ENCODE data around the gene NDUFA5. TPM values are rescaled to one million over a fixed set of nuclear protein-coding genes. Genes with fewer than 3 reads are reported as not detected.

Gene NDUFA5
- total RNA-seq, 4 donors from 2014 or later, result 107 to 129 (median 124) TPM

- Histone ChIP-seq H3K27me3 (no peaks in the 10 kb centered on the region), H3K4me3 (replicated peaks in 1 of 3) (no peak overlapping the region), H3K9me3 (no peaks in the 10 kb centered on the region), H3K4me1 (no peaks in the 10 kb centered on the region), H3K36me3 (no peaks in the 10 kb centered on the region), H3K27ac (no peak overlapping the region)
- no peak for DNase-seq
- TF ChIP-seq POLR2A (IDR thresholded peaks at IDR 0.05), result no peak
- no peak for TF ChIP-seq CTCF (IDR thresholded peaks at IDR 0.05)
- 95 to 96% methylated on average over 1 of the region's 1 CpG for WGBS, 2 donors
- intact Hi-C loops (cut with DNase I), result no loop called here
Observed at GRCh38 chr7:123571684-123572083, 14.1 kb upstream of the NDUFA5 start.

GRCh38 chr7:123571187-123571586 lies 13.6 kb upstream of the NDUFA5 start:
- Histone ChIP-seq H3K9me3 (no peaks in the 10 kb centered on the region), H3K36me3 (no peaks in the 10 kb centered on the region), H3K4me3 (replicated peaks in 1 of 3) (no peak overlapping the region), H3K4me1 (no peaks in the 10 kb centered on the region), H3K27ac (no peak overlapping the region), H3K27me3 (no peaks in the 10 kb centered on the region)
- TF ChIP-seq POLR2A (IDR thresholded peaks at IDR 0.05), result no peak
- no peak for TF ChIP-seq CTCF (IDR thresholded peaks at IDR 0.05)
- intact Hi-C loops (cut with DNase I), result no loop called here
- 59 to 61% methylated on average over 1 of the region's 1 CpG for WGBS, 2 donors
- no peak for DNase-seq

GRCh38 chr7:123570390-123571182 lies 13.0 kb upstream of the NDUFA5 start:
- no peaks in the 10 kb centered on the region for H3K4me1 ChIP-seq
- TF ChIP-seq CTCF (IDR thresholded peaks at IDR 0.05) (no peak), POLR2A (IDR thresholded peaks at IDR 0.05) (no peak)
- intact Hi-C loops (cut with DNase I), result no loop called here
- H3K4me3 ChIP-seq (replicated peaks in 1 of 3), result no peak overlapping the region
- H3K9me3 ChIP-seq, result no peaks in the 10 kb centered on the region
- H3K27me3 ChIP-seq, result no peaks in the 10 kb centered on the region
- WGBS, 2 donors, result 62 to 69% methylated on average over 4 of the region's 4 CpGs
- H3K27ac ChIP-seq, result no peak overlapping the region
- no peaks in the 10 kb centered on the region for H3K36me3 ChIP-seq
- DNase-seq, result no peak

- Histone ChIP-seq H3K4me3 (replicated peaks in 1 of 3) (no peak overlapping the region), H3K4me1 (no peaks in the 10 kb centered on the region), H3K36me3 (no peaks in the 10 kb centered on the region), H3K9me3 (no peaks in the 10 kb centered on the region), H3K27ac (no peak overlapping the region), H3K27me3 (no peaks in the 10 kb centered on the region)
- 64 to 71% methylated on average over 2 of the region's 2 CpGs for WGBS, 2 donors
- intact Hi-C loops (cut with DNase I), result no loop called here
- TF ChIP-seq CTCF (IDR thresholded peaks at IDR 0.05) (no peak), POLR2A (IDR thresholded peaks at IDR 0.05) (no peak)
- DNase-seq, result no peak
Observed at GRCh38 chr7:123569352-123570010, 11.9 kb upstream of the NDUFA5 start.

- H3K9me3 ChIP-seq, result no peaks in the 10 kb centered on the region
- H3K27me3 ChIP-seq, result no peaks in the 10 kb centered on the region
- intact Hi-C loops (cut with DNase I), result no loop called here
- H3K36me3 ChIP-seq, result no peaks in the 10 kb centered on the region
- TF ChIP-seq CTCF (IDR thresholded peaks at IDR 0.05) (no peak), POLR2A (IDR thresholded peaks at IDR 0.05) (no peak)
- H3K27ac ChIP-seq, result no peak overlapping the region
- DNase-seq, result no peak
- no peak overlapping the region for H3K4me3 ChIP-seq (replicated peaks in 1 of 3)
- H3K4me1 ChIP-seq, result no peaks in the 10 kb centered on the region
Observed at GRCh38 chr7:123562121-123562520, 4.5 kb upstream of the NDUFA5 start.

Data from thyroid gland (tissue), 4 donors.